Astrocyte (in vitro differentiated cells and primary cell): Measurements from ENCODE around the gene SUPT4H1. TPM values are rescaled to one million over a fixed set of nuclear protein-coding genes. Genes with fewer than 3 reads are reported as not detected.

Experiments
- DNase-seq: peaks from one replicate; pipeline ENCODE4 v3.0.0-alpha.2; 2010; ENCODE audit warnings: low read depth
- FAIRE-seq: peaks from 2 replicates; lab custom pipeline; 2011; peaks lifted over from hg19 to GRCh38; lab: Jason Lieb, UNC
- H2AFZ ChIP-seq: 2 replicates; pipeline ENCODE4 v1.6.0; 2012; ENCODE audit warnings: low read depth, low read length, inconsistent platforms
- H3K27ac ChIP-seq: 2 replicates; pipeline ENCODE4 v1.5.1; 2011; ENCODE audit warnings: low read depth, low read length, inconsistent platforms
- H3K27me3 ChIP-seq: 2 replicates; pipeline ENCODE4 v1.6.0; 2011; ENCODE audit warnings: low read length, inconsistent platforms; ENCODE audit not compliant: insufficient read depth
- H3K36me3 ChIP-seq: 2 replicates; pipeline ENCODE4 v1.5.1; 2011; ENCODE audit warnings: low read length, inconsistent platforms; ENCODE audit not compliant: insufficient read depth
- H3K4me1 ChIP-seq: 2 replicates; pipeline ENCODE4 v1.5.1; 2011; ENCODE audit warnings: low read length, inconsistent platforms; ENCODE audit not compliant: insufficient read depth
- H3K4me2 ChIP-seq: 2 replicates; pipeline ENCODE4 v1.6.0; 2012; ENCODE audit warnings: low read length, inconsistent platforms
- H3K4me3 ChIP-seq: 2 replicates; pipeline ENCODE4 v1.5.1; 2011; ENCODE audit warnings: low read depth, mild to moderate bottlenecking, low read length, inconsistent platforms; ENCODE audit not compliant: insufficient read depth
- H3K79me2 ChIP-seq: 2 replicates; pipeline ENCODE4 v1.6.0; 2012; ENCODE audit warnings: mild to moderate bottlenecking, low read length, inconsistent platforms; ENCODE audit not compliant: insufficient read depth
- H3K9ac ChIP-seq: 2 replicates; pipeline ENCODE4 v1.6.0; 2012; ENCODE audit warnings: mild to moderate bottlenecking, low read length, inconsistent platforms
- H3K9me3 ChIP-seq: 2 replicates; pipeline ENCODE4 v1.5.1; 2012; ENCODE audit warnings: low read depth, mild to moderate bottlenecking, low read length, inconsistent platforms; ENCODE audit not compliant: insufficient read depth
- H4K20me1 ChIP-seq: 2 replicates; pipeline ENCODE4 v1.6.0; 2012; ENCODE audit warnings: low read length, inconsistent platforms; ENCODE audit not compliant: insufficient read depth
- H3K27ac Mint-ChIP-seq: one replicate; pipeline ENCODE4 v1.8.0; 2021; ENCODE audit warnings: mild to moderate bottlenecking, mixed read lengths; ENCODE audit not compliant: unreplicated experiment
- H3K27me3 Mint-ChIP-seq: one replicate; pipeline ENCODE4 v1.8.0; 2021; ENCODE audit warnings: low read depth, mixed read lengths; ENCODE audit not compliant: unreplicated experiment
- H3K36me3 Mint-ChIP-seq: one replicate; pipeline ENCODE4 v1.8.0; 2021; ENCODE audit warnings: low read depth, mixed read lengths; ENCODE audit not compliant: unreplicated experiment
- H3K4me1 Mint-ChIP-seq: one replicate; pipeline ENCODE4 v1.8.0; 2021; ENCODE audit warnings: low read depth, mixed read lengths; ENCODE audit not compliant: unreplicated experiment
- H3K4me3 Mint-ChIP-seq: one replicate; pipeline ENCODE4 v1.8.0; 2021; ENCODE audit warnings: mild to moderate bottlenecking, moderate library complexity, mixed read lengths; ENCODE audit not compliant: unreplicated experiment
- H3K9me3 Mint-ChIP-seq: one replicate; pipeline ENCODE4 v1.8.0; 2021; ENCODE audit warnings: mild to moderate bottlenecking, mixed read lengths; ENCODE audit not compliant: unreplicated experiment
- CTCF ChIP-seq: IDR thresholded peaks from 2 replicates; pipeline ENCODE4 v1.5.1; 2011; ENCODE audit warnings: low read depth, mild to moderate bottlenecking, inconsistent platforms, low read length, moderate library complexity; ENCODE audit not compliant: insufficient read depth
- EZH2 ChIP-seq: IDR thresholded peaks from 2 replicates; pipeline ENCODE4 v1.6.1; 2012; ENCODE audit warnings: mild to moderate bottlenecking, low read length, inconsistent platforms; ENCODE audit not compliant: insufficient read depth
- total RNA-seq: library from RNA; stranded (reverse); gene quantifications from 2 replicates; pipeline ENCODE4 v1.2.1, GENCODE V29; 2021

SUPT4H1 gene
- total RNA-seq, 1 donor from 2014 or later = 108 TPM

- Histone ChIP-seq H3K4me2 (no peak overlapping the region), H3K9ac (no peak overlapping the region), H4K20me1 (peaks cover 6% of the 10 kb centered on the region), H2AFZ (no peak overlapping the region), H3K4me1 (no peaks in the 10 kb centered on the region), H3K27ac (no peak overlapping the region), H3K36me3 (peaks cover 53% of the 10 kb centered on the region), H3K9me3 (no peaks in the 10 kb centered on the region), H3K4me3 (no peak overlapping the region), H3K79me2 (peaks cover 6% of the 10 kb centered on the region), H3K27me3 (no peaks in the 10 kb centered on the region)
- no peak overlapping the region for H3K4me3 Mint-ChIP-seq
- peaks cover 18% of the 10 kb centered on the region for H3K36me3 Mint-ChIP-seq
- H3K4me1 Mint-ChIP-seq = peaks cover 6% of the 10 kb centered on the region
- no peaks in the 10 kb centered on the region for H3K9me3 Mint-ChIP-seq
- FAIRE-seq = no peak
- TF ChIP-seq CTCF (no peak), EZH2 (no peak)
- DNase-seq = no peak
- H3K27ac Mint-ChIP-seq = no peak overlapping the region
- no peaks in the 10 kb centered on the region for H3K27me3 Mint-ChIP-seq
These were observed 6.5 kb downstream of the SUPT4H1 start for GRCh38 chr17:58345500-58345899.

- H3K27ac ChIP-seq = no peak overlapping the region
- no peak overlapping the region for H3K4me3 ChIP-seq
- Mint-ChIP-seq H3K4me1 (peaks cover 6% of the 10 kb centered on the region), H3K27me3 (no peaks in the 10 kb centered on the region), H3K9me3 (no peaks in the 10 kb centered on the region), H3K36me3 (peaks cover 18% of the 10 kb centered on the region), H3K27ac (no peak overlapping the region), H3K4me3 (peak overlapping the region; percentile 12)
- FAIRE-seq (no peak), DNase-seq (no peak)
- no peak overlapping the region for H3K9ac ChIP-seq
- TF ChIP-seq CTCF = no peak
- no peak for TF ChIP-seq EZH2
- no peak overlapping the region for H2AFZ ChIP-seq
- no peak overlapping the region for H3K4me2 ChIP-seq
- peaks cover 51% of the 10 kb centered on the region for H3K36me3 ChIP-seq
- H4K20me1 ChIP-seq = peaks cover 6% of the 10 kb centered on the region
- H3K9me3 ChIP-seq = no peaks in the 10 kb centered on the region
- H3K4me1 ChIP-seq = peaks cover under 1% of the 10 kb centered on the region
- peaks cover 5% of the 10 kb centered on the region for H3K79me2 ChIP-seq
- no peaks in the 10 kb centered on the region for H3K27me3 ChIP-seq
These were observed 7.2 kb downstream of the SUPT4H1 start for GRCh38 chr17:58344791-58345157.

GRCh38 chr17:58344047-58344790, 7.8 kb downstream of the SUPT4H1 start:
- H3K27ac ChIP-seq = no peak overlapping the region

More at GRCh38 chr17:58344047-58344790, 7.8 kb downstream of the SUPT4H1 start:
- FAIRE-seq (no peak), DNase-seq (no peak)
- no peak overlapping the region for H2AFZ ChIP-seq
- H3K4me3 ChIP-seq = no peak overlapping the region
- TF ChIP-seq EZH2 = no peak
- TF ChIP-seq CTCF = no peak
- no peaks in the 10 kb centered on the region for H3K9me3 ChIP-seq
- H3K4me2 ChIP-seq = no peak overlapping the region
- Mint-ChIP-seq H3K36me3 (peaks cover 14% of the 10 kb centered on the region), H3K27me3 (no peaks in the 10 kb centered on the region), H3K4me3 (peak overlapping the region; percentile 12), H3K4me1 (peaks cover 8% of the 10 kb centered on the region), H3K9me3 (no peaks in the 10 kb centered on the region), H3K27ac (peak overlapping the region; percentile 53)
- peaks cover 6% of the 10 kb centered on the region for H3K4me1 ChIP-seq
- H3K79me2 ChIP-seq = no peaks in the 10 kb centered on the region
- H4K20me1 ChIP-seq = peaks cover 6% of the 10 kb centered on the region
- no peaks in the 10 kb centered on the region for H3K27me3 ChIP-seq
- H3K36me3 ChIP-seq = peaks cover 46% of the 10 kb centered on the region
- H3K9ac ChIP-seq = no peak overlapping the region
